Measurements from ENCODE around the gene SIPA1L2.

SIPA1L2 gene

DNA sequence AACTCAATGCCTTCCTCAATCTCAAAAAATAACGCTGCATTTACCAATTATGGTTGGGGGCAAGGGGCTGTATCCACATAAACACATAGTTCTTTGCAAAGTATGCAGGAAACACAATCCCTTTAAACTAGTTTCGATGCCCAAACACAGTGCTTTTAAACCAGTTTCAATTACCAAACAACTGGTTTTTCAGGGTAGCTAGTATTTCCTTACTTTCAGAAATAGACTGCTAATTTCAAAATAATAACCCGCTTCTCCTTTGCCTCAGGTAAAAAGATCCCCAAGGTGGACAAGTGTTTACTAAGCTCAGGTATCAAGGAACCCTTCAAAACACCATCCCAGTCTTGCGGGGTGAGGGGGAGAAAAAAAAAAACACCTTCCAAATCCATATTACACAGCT lies 2.8 kb downstream of the SIPA1L2 start:
- DNase-seq (ENCODE audit: extremely low read depth, low read depth): no peak
- TF ChIP-seq, protein P1, sequence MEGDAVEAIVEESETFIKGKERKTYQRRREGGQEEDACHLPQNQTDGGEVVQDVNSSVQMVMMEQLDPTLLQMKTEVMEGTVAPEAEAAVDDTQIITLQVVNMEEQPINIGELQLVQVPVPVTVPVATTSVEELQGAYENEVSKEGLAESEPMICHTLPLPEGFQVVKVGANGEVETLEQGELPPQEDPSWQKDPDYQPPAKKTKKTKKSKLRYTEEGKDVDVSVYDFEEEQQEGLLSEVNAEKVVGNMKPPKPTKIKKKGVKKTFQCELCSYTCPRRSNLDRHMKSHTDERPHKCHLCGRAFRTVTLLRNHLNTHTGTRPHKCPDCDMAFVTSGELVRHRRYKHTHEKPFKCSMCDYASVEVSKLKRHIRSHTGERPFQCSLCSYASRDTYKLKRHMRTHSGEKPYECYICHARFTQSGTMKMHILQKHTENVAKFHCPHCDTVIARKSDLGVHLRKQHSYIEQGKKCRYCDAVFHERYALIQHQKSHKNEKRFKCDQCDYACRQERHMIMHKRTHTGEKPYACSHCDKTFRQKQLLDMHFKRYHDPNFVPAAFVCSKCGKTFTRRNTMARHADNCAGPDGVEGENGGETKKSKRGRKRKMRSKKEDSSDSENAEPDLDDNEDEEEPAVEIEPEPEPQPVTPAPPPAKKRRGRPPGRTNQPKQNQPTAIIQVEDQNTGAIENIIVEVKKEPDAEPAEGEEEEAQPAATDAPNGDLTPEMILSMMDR (IDR thresholded peaks at IDR 0.05; ENCODE audit: low read depth, low read length, missing control alignments): no peak
- no peak overlapping the region for H3K4me3 ChIP-seq (replicated peaks; ENCODE audit: low read depth, low read length)

DNA sequence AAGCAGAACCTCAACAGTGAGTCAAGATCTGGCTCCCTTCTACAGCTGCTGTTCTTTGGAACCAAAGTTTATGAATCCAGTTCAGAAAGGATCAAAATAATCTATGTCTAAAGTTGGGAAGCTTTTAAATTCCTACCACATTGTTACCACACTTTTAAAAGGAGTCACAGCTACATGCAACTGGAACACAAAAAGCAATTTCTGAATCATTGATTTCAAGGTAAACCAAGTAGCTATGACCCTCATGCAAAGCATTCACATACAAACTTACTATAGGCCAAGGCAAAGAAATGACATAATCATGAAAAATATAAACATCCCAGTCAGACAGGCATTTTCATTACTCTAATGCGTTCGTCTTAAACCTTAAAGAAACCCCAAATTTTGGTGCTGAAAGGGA lies 3.5 kb downstream of the SIPA1L2 start:
- TF ChIP-seq, protein P1 (IDR thresholded peaks at IDR 0.05; ENCODE audit: low read depth, low read length, missing control alignments): no peak
- no peak for DNase-seq (ENCODE audit: extremely low read depth, low read depth)
- no peak overlapping the region for H3K4me3 ChIP-seq (replicated peaks; ENCODE audit: low read depth, low read length)

DNA sequence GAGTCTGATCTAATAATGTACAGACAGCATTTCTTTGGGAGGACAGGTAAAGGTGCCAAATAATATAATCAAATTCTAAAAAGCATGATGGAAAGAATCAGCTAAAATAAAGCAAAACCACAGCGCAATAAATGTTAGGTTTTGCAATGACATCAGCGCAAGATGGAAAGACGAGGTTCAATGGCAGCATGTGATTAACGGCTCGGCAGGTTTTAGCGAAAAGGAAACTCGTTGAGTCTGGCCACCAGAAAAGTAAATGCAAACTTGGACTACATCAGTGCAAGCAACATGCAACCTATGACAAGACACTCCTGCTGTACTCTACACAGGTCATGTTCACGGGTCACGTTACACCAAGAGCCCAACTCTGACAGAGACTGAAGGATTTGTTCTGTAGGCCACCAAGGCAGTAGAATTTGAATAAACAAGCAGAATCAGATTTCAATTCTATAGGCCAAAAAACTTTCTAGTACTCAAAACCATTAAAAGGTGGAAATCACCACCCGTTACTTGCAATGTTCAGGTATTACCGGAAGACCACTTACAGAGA lies 4.5 kb downstream of the SIPA1L2 start:
- DNase-seq (ENCODE audit: extremely low read depth, low read depth): no peak
- H3K4me3 ChIP-seq (replicated peaks; ENCODE audit: low read depth, low read length): no peak overlapping the region
- TF ChIP-seq, protein P1 (IDR thresholded peaks at IDR 0.05; ENCODE audit: low read depth, low read length, missing control alignments): no peak

DNA sequence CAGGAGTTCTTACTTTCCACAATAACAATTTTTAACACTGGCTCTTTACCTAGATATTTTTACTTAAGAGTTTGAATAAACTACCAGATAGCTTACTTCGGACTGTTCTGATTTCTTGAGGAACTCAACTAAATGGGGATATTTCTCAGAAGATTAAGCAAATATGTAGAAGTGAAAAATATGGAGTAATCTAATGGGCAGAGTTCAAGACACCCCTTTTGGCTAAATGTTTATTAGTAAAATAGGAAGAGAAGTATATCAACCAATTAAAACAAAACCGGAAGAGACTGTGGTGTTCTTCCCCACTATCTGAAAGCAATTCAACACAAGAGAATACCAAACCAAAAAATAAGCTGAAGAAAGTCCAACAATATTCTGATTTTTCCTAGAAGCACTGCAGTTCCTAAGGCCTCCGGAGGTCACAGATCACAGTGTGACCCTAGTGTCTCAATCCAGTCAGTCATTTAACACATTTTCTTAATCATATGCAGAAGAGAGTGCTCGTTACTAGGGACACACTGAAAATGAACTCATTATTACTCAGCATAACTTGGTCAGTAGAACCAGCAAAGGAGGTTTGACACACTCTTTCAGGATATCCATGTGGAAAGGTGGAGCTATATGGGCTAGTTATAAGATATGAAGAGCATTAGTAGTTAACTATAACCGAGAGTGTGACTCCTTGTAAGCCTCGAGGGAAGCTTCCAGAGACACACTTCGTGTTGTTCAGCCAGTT lies 5.2 kb downstream of the SIPA1L2 start:
- H3K4me3 ChIP-seq (replicated peaks; ENCODE audit: low read depth, low read length): no peak overlapping the region
- no peak for DNase-seq (ENCODE audit: extremely low read depth, low read depth)
- TF ChIP-seq, protein P1 (IDR thresholded peaks at IDR 0.05; ENCODE audit: low read depth, low read length, missing control alignments): no peak

DNA sequence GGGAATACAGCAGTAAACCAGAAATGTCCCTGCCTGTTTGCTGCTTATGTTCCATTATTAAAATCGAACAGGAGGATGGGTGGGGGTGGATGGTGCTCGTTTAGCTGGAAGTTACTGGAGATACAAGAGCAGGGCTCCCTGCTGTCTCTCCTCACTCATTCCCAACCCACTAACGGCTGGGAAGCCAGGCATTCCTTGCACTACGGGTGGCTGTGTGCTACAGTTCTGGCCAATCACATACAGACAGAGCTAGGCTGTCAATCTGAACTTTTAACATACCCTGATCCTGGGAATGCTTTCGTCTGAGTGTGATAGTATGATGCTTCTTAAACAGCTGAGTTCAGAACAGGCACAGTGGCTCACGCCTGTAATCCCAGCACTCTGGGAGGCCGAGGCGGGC lies 7.0 kb downstream of the SIPA1L2 start:
- TF ChIP-seq, protein P1 (IDR thresholded peaks at IDR 0.05; ENCODE audit: low read depth, low read length, missing control alignments): no peak
- H3K4me3 ChIP-seq (replicated peaks; ENCODE audit: low read depth, low read length): no peak overlapping the region
- no peak for DNase-seq (ENCODE audit: extremely low read depth, low read depth)

DNA sequence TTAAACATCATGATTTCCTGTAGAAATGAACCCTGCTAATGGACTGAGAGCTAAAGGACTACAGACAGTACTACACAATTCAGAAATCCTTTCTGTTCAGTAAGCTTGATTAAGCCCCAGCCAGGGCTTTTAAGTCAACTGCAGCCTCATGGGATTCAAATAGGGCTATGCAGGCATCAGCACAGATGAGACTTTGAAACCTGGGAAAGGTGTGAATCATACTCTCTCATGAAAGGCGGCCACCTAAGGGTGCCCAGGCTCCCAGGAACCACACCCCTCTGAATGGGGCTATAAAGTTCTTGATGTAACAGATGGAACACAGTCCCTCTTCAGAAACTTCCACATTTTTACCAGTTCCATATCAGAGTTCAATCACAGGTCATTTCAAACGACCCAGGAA lies 7.6 kb downstream of the SIPA1L2 start:
- DNase-seq (ENCODE audit: extremely low read depth, low read depth): no peak
- H3K4me3 ChIP-seq (replicated peaks; ENCODE audit: low read depth, low read length): no peak overlapping the region
- TF ChIP-seq, protein P1 (IDR thresholded peaks at IDR 0.05; ENCODE audit: low read depth, low read length, missing control alignments): no peak
